HFFc6 (cell line): ENCODE measurements around the gene CAMK2N2. TPM values are rescaled to one million over a fixed set of nuclear protein-coding genes. Genes with fewer than 3 reads are reported as not detected.

ENCODE experiments used
- DNase-seq: peaks from one replicate; pipeline ENCODE4 v3.0.0-alpha.2; 2018
- H3K27ac Mint-ChIP-seq: 2 replicates; pipeline ENCODE4 v1.8.0; 2020; ENCODE audit warnings: mild to moderate bottlenecking, mixed read lengths
- H3K27me3 Mint-ChIP-seq: 2 replicates; pipeline ENCODE4 v1.8.0; 2021; ENCODE audit warnings: mild to moderate bottlenecking, moderate library complexity, mixed read lengths; ENCODE audit not compliant: insufficient read depth
- H3K36me3 Mint-ChIP-seq: 2 replicates; pipeline ENCODE4 v1.8.0; 2021; ENCODE audit warnings: low read depth, mixed read lengths
- H3K4me1 Mint-ChIP-seq: 2 replicates; pipeline ENCODE4 v1.8.0; 2020; ENCODE audit warnings: low read depth, mixed read lengths
- H3K4me3 Mint-ChIP-seq: 2 replicates; pipeline ENCODE4 v1.8.0; 2020; ENCODE audit warnings: mild to moderate bottlenecking, moderate library complexity, mixed read lengths
- H3K9me3 Mint-ChIP-seq: 2 replicates; pipeline ENCODE4 v1.8.0; 2020; ENCODE audit warnings: mild to moderate bottlenecking, mixed read lengths
- CTCF ChIP-seq: fragments of 200-600 bp; sonication (generic); IDR thresholded peaks from 2 replicates; pipeline ENCODE4 v1.5.0; 2021; ENCODE audit warnings: antibody characterized with exemption, mild to moderate bottlenecking
- total RNA-seq, 6 experiments: library from RNA; stranded (reverse); fragmentation: NEBNext Ultra II Directional; extraction: Animal tissue kit (Norgen Biotek cat#: 25700); gene quantifications; 2 replicates in 1 of 6; 3 replicates in 5 of 6; pipeline ENCODE4 v1.2.3, GENCODE V29; 2021

The CAMK2N2 gene
- total RNA-seq, 6 experiments from 2014 or later, result 2.7 to 6.0 (median 3.4) TPM

GRCh38 chr3:184238246-184238818 is 23.0 kb downstream of the CAMK2N2 start:
- Mint-ChIP-seq H3K4me3 (no peak overlapping the region), H3K36me3 (peaks cover 9% of the 10 kb centered on the region), H3K9me3 (no peaks in the 10 kb centered on the region), H3K4me1 (peaks cover 8% of the 10 kb centered on the region), H3K27me3 (peaks cover 13% of the 10 kb centered on the region), H3K27ac (no peak overlapping the region)
- no peak for DNase-seq
- TF ChIP-seq CTCF, result no peak

GRCh38 chr3:184237807-184238206 is 23.5 kb downstream of the CAMK2N2 start:
- no peak for DNase-seq
- peaks cover 13% of the 10 kb centered on the region for H3K27me3 Mint-ChIP-seq
- no peak for TF ChIP-seq CTCF
- no peak overlapping the region for H3K4me3 Mint-ChIP-seq
- peaks cover 7% of the 10 kb centered on the region for H3K36me3 Mint-ChIP-seq
- H3K4me1 Mint-ChIP-seq, result peaks cover 8% of the 10 kb centered on the region
- H3K27ac Mint-ChIP-seq, result no peak overlapping the region
- H3K9me3 Mint-ChIP-seq, result no peaks in the 10 kb centered on the region

- Mint-ChIP-seq H3K4me3 (no peak overlapping the region), H3K4me1 (peaks cover 8% of the 10 kb centered on the region), H3K27me3 (peaks cover 17% of the 10 kb centered on the region), H3K27ac (no peak overlapping the region), H3K9me3 (no peaks in the 10 kb centered on the region), H3K36me3 (peaks cover under 1% of the 10 kb centered on the region; the same call in 1 of the 2 replicates)
- DNase-seq, result no peak
- no peak for TF ChIP-seq CTCF
Measured at GRCh38 chr3:184237211-184237610, 24.1 kb downstream of the CAMK2N2 start.

GRCh38 chr3:184236636-184237035 is 24.7 kb downstream of the CAMK2N2 start:
- Mint-ChIP-seq H3K27me3 (peaks cover 21% of the 10 kb centered on the region), H3K4me1 (peaks cover 8% of the 10 kb centered on the region), H3K27ac (no peak overlapping the region), H3K36me3 (no peaks in the 10 kb centered on the region), H3K4me3 (no peak overlapping the region), H3K9me3 (no peaks in the 10 kb centered on the region)
- no peak for DNase-seq
- no peak for TF ChIP-seq CTCF

GRCh38 chr3:184236033-184236410 is 25.3 kb downstream of the CAMK2N2 start:
- Mint-ChIP-seq H3K4me3 (no peak overlapping the region), H3K27ac (no peak overlapping the region), H3K4me1 (peaks cover 14% of the 10 kb centered on the region), H3K9me3 (no peaks in the 10 kb centered on the region), H3K36me3 (peaks cover 5% of the 10 kb centered on the region; the same call in 1 of the 2 replicates), H3K27me3 (peaks cover 27% of the 10 kb centered on the region)
- DNase-seq, result no peak
- TF ChIP-seq CTCF, result no peak
